Measurements from ENCODE around the gene CALML4.
"Not testable (repeated sequence)": the region's sequence is repeated elsewhere in the genome, so short reads cannot be mapped to it uniquely, and the experiment has no call there.

Gene CALML4

GRCh38 chr15:68204776-68205557 lies at the start of gene CALML4:
TSS of gene CALML4 (minus strand) at chr15:68205332. CDS start at chr15:68205247, 85 bp downstream.
- DNase-seq: no peak

GRCh38 chr15:68252925-68253534 lies 47.9 kb upstream of the CALML4 start:
- DNase-seq: peak; percentile 56

- no peak for DNase-seq
These were observed 44.1 kb upstream of the CALML4 start for GRCh38 chr15:68249058-68249713.

- no peak for DNase-seq
These were observed 39.1 kb upstream of the CALML4 start for GRCh38 chr15:68244235-68244634.

GRCh38 chr15:68241088-68241935 lies 36.2 kb upstream of the CALML4 start:
- DNase-seq: no peak

GRCh38 chr15:68239025-68239424 lies 33.9 kb upstream of the CALML4 start:
- no peak for DNase-seq

- no peak for DNase-seq
These were observed 29.9 kb upstream of the CALML4 start for GRCh38 chr15:68235022-68235421.

GRCh38 chr15:68234520-68234919 lies 29.4 kb upstream of the CALML4 start:
- DNase-seq: not testable (repeated sequence)

GRCh38 chr15:68234060-68234459 lies 28.9 kb upstream of the CALML4 start:
- DNase-seq: no peak

- no peak for DNase-seq
These were observed 27.8 kb upstream of the CALML4 start for GRCh38 chr15:68232937-68233336.

GRCh38 chr15:68232449-68232848 lies 27.3 kb upstream of the CALML4 start:
- DNase-seq: no peak

- no peak for DNase-seq
These were observed 26.1 kb upstream of the CALML4 start for GRCh38 chr15:68231102-68231818.

- no peak for DNase-seq
These were observed 25.3 kb upstream of the CALML4 start for GRCh38 chr15:68230157-68231100.

GRCh38 chr15:68229386-68230156 lies 24.4 kb upstream of the CALML4 start, which contains the start of gene CLN6:
TSS of gene CLN6 (minus strand) at chr15:68229728. CDS start at chr15:68229584, 144 bp downstream.
- DNase-seq: peak; percentile 86

GRCh38 chr15:68228971-68229385 lies 23.8 kb upstream of the CALML4 start:
- DNase-seq: no peak

- no peak for DNase-seq
These were observed 23.2 kb upstream of the CALML4 start for GRCh38 chr15:68228143-68228970.

- DNase-seq: no peak
These were observed 22.6 kb upstream of the CALML4 start for GRCh38 chr15:68227643-68228142.

- DNase-seq: not testable (repeated sequence)
These were observed 20.3 kb upstream of the CALML4 start for GRCh38 chr15:68225442-68225841.

Data from CD4-positive, alpha-beta T cell treated with Interleukin-17A for 4 hours (primary cell).